Measurements from ENCODE around the gene AMFR.

- TF ChIP-seq CTCF (IDR thresholded peaks at IDR 0.05 in 2 of 3, conservative IDR thresholded peaks at IDR 0.05 in 1 of 3; ENCODE audit: borderline replicate concordance in 1 of 3, insufficient read depth in 1 of 3, low read depth in 2 of 3, low read length in 2 of 3), result no peak
- no peak for TF ChIP-seq POLR2AphosphoS5 (IDR thresholded peaks at IDR 0.05; ENCODE audit: low read depth, low read length)
- no peak for TF ChIP-seq CEBPB (IDR thresholded peaks at IDR 0.05; ENCODE audit: low read depth)
Observed at GRCh38 chr16:56447286-56447685, 21.9 kb upstream of the AMFR start.

All from HCT116 (cell line).